Trophoblast cell (in vitro differentiated cells and primary cell): Measurements from ENCODE around the gene ZNF277.
"Not testable (repeated sequence)": the region's sequence is repeated elsewhere in the genome, so short reads cannot be mapped to it uniquely, and the experiment has no call there.

Experiments
- DNase-seq, 2 donors: peaks; one replicate each; pipeline ENCODE4 v3.0.0-alpha.2; 2016
- H2AFZ ChIP-seq: 2 replicates; pipeline ENCODE4 v1.6.1; 2013; ENCODE audit warnings: low read length, moderate library complexity, mild to moderate bottlenecking; ENCODE audit not compliant: insufficient read depth, poor library complexity
- H2AK5ac ChIP-seq: 2 replicates; pipeline ENCODE4 v1.6.1; 2013; ENCODE audit warnings: mild to moderate bottlenecking, low read length
- H2BK120ac ChIP-seq: 2 replicates; pipeline ENCODE4 v1.6.1; 2013; ENCODE audit warnings: low read length, mild to moderate bottlenecking, moderate library complexity; ENCODE audit not compliant: insufficient read depth, poor library complexity
- H2BK12ac ChIP-seq: 2 replicates; pipeline ENCODE4 v1.6.1; 2013; ENCODE audit warnings: mild to moderate bottlenecking, low read length, moderate library complexity
- H2BK5ac ChIP-seq: 2 replicates; pipeline ENCODE4 v1.6.1; 2013; ENCODE audit warnings: low read length, low read depth, moderate library complexity, mild to moderate bottlenecking; ENCODE audit not compliant: poor library complexity
- H3K14ac ChIP-seq: 2 replicates; pipeline ENCODE4 v1.6.1; 2013; ENCODE audit warnings: mild to moderate bottlenecking, low read length
- H3K18ac ChIP-seq: 2 replicates; pipeline ENCODE4 v1.6.1; 2013; ENCODE audit warnings: mild to moderate bottlenecking, low read length
- H3K23ac ChIP-seq: 2 replicates; pipeline ENCODE4 v1.6.1; 2013; ENCODE audit warnings: low read length
- H3K27ac ChIP-seq: 2 replicates; pipeline ENCODE4 v1.5.1; 2013; ENCODE audit warnings: low read depth, mild to moderate bottlenecking, inconsistent platforms, low read length, moderate library complexity
- H3K27me3 ChIP-seq: 2 replicates; pipeline ENCODE4 v1.6.1; 2013; ENCODE audit warnings: inconsistent platforms, mild to moderate bottlenecking, low read length, moderate library complexity; ENCODE audit not compliant: insufficient read depth
- H3K36me3 ChIP-seq, 2 experiments: 1 replicate in 1 of 2; 2 replicates in 1 of 2; pipeline ENCODE4 v1.6.1; 2013; ENCODE audit warnings: low read length in 2 of 2, mild to moderate bottlenecking in 2 of 2, moderate library complexity in 1 of 2; ENCODE audit not compliant: insufficient read depth in 2 of 2, control insufficient read depth in 1 of 2
- H3K4ac ChIP-seq: 2 replicates; pipeline ENCODE4 v1.6.1; 2013; ENCODE audit warnings: low read depth, mild to moderate bottlenecking, low read length, moderate library complexity
- H3K4me1 ChIP-seq, 2 experiments: 1 replicate in 1 of 2; 2 replicates in 1 of 2; pipeline ENCODE4 v1.6.1; 2013; ENCODE audit warnings: low read length in 2 of 2, mild to moderate bottlenecking in 2 of 2, moderate library complexity in 1 of 2; ENCODE audit not compliant: insufficient read depth in 2 of 2, control insufficient read depth in 1 of 2
- H3K4me2 ChIP-seq: 2 replicates; pipeline ENCODE4 v1.6.1; 2013; ENCODE audit warnings: inconsistent platforms, mild to moderate bottlenecking, low read length, moderate library complexity
- H3K4me3 ChIP-seq: 2 replicates; pipeline ENCODE4 v1.5.1; 2013; ENCODE audit warnings: mild to moderate bottlenecking, low read depth, low read length, inconsistent platforms
- H3K79me1 ChIP-seq: one replicate; pipeline ENCODE4 v1.6.1; 2013; ENCODE audit warnings: low read length
- H3K79me2 ChIP-seq: 2 replicates; pipeline ENCODE4 v1.6.1; 2013; ENCODE audit warnings: low read length, mild to moderate bottlenecking; ENCODE audit not compliant: control insufficient read depth, insufficient read depth, poor library complexity
- H3K9ac ChIP-seq: 2 replicates; pipeline ENCODE4 v1.6.1; 2013; ENCODE audit warnings: mild to moderate bottlenecking, low read length
- H3K9me3 ChIP-seq: 2 replicates; pipeline ENCODE4 v1.6.1; 2013; ENCODE audit warnings: low read depth, mild to moderate bottlenecking, control low read depth, inconsistent platforms, low read length; ENCODE audit not compliant: insufficient read depth
- H4K12ac ChIP-seq: 2 replicates; pipeline ENCODE4 v1.6.1; 2013; ENCODE audit warnings: low read depth, mild to moderate bottlenecking, low read length, moderate library complexity
- H4K8ac ChIP-seq: 2 replicates; pipeline ENCODE4 v1.6.1; 2013; ENCODE audit warnings: low read depth, mild to moderate bottlenecking, low read length, moderate library complexity
- H4K91ac ChIP-seq: one replicate; pipeline ENCODE4 v1.6.1; 2013; ENCODE audit warnings: low read depth, mild to moderate bottlenecking, low read length, moderate library complexity
- WGBS: extraction: QIAGEN DNeasy Blood & Tissue Kit; methylation state at CpG from one replicate; pipeline ENCODE4 v1.1.7; 2013; ENCODE audit warnings: missing lambda C conversion rate; ENCODE audit not compliant: insufficient read length, insufficient coverage; ENCODE audit errors: extremely low coverage; 5-methylcytosine and 5-hydroxymethylcytosine counted together

The ZNF277 gene

DNA sequence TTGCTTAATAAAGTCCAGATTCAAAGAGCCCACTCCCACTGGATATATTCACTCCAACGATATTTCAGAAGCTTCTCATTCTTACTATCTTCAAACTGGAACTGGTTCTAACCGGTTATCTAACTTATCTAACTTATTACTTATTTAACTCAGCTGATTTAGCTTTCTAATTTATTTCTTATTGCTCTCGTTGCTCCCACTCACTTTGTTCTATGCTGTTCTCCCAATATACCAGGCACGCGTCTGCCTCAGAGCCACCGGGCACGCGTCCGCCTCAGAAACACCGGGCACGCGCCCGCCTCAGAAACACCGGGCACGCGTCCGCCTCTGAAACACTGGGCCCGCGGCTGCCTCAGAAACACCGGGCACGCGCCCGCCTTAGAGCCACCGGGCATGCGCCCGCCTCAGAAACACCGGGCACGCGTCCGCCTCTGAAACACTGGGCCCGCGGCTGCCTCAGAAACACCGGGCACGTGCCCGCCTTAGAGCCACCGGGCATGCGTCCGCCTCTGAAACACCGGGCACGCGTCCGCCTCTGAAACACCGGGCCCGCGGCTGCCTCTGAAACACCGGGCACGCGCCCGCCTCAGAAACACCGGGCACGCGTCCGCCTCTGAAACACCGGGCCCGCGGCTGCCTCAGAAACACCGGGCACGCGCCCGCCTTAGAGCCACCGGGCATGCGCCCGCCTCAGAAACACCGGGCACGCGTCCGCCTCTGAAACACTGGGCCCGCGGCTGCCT, 184.8 kb downstream of the ZNF277 start:
- not testable (repeated sequence) for H3K23ac ChIP-seq, H2BK5ac ChIP-seq, H3K79me2 ChIP-seq, H2BK12ac ChIP-seq, H3K14ac ChIP-seq, H3K18ac ChIP-seq, H3K4me1 ChIP-seq, H3K79me1 ChIP-seq, H3K27me3 ChIP-seq, H3K4ac ChIP-seq, H2AK5ac ChIP-seq, H4K12ac ChIP-seq, H3K9ac ChIP-seq, H3K36me3 ChIP-seq, H3K27ac ChIP-seq, H3K9me3 ChIP-seq, H2AFZ ChIP-seq
- peak overlapping the region; percentile 53 for H3K4me2 ChIP-seq
- H4K91ac ChIP-seq = peak overlapping the region; percentile 22
- H2BK120ac ChIP-seq = peak overlapping the region; percentile 70
- peak overlapping the region; percentile 58 for H4K8ac ChIP-seq
- WGBS = no CpG with 5 or more reads among the region's 69 CpGs
- peak; percentile 15 to 43 for DNase-seq
- H3K4me3 ChIP-seq = peak overlapping the region; percentile 63

DNA sequence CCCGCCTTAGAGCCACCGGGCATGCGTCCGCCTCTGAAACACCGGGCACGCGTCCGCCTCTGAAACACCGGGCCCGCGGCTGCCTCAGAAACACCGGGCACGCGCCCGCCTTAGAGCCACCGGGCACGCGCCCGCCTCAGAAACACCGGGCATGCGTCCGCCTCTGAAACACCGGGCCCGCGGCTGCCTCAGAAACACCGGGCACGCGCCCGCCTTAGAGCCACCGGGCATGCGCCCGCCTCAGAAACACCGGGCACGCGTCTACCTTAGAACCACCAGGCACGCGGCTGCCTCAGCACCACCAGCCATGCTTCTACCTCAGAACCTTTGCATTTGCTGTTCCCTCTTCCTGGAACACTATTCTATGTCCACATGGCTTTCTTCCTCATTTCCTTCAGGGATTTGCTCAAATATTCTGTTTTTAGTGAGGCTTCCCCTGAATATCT, 185.4 kb downstream of the ZNF277 start:
- H3K27me3 ChIP-seq, H3K9me3 ChIP-seq, H3K18ac ChIP-seq, H3K9ac ChIP-seq, H2AK5ac ChIP-seq, H3K4ac ChIP-seq, H3K4me1 ChIP-seq, H3K14ac ChIP-seq, H3K36me3 ChIP-seq, H2BK12ac ChIP-seq, H3K79me2 ChIP-seq, H3K79me1 ChIP-seq, H2BK5ac ChIP-seq, H3K23ac ChIP-seq: not testable (repeated sequence)
- Histone ChIP-seq H4K91ac (peak overlapping the region; percentile 7), H4K12ac (peak overlapping the region; percentile 51), H2BK120ac (peak overlapping the region; percentile 62), H3K4me3 (peak overlapping the region; percentile 58), H4K8ac (peak overlapping the region; percentile 90), H3K4me2 (peak overlapping the region; percentile 50), H3K27ac (peak overlapping the region; percentile 52), H2AFZ (peak overlapping the region; percentile 3)
- WGBS = no CpG with 5 or more reads among the region's 37 CpGs
- peak; percentile 24 to 56 for DNase-seq
